OCI-LY1 (cell line): ENCODE results near the gene ADGRG1.

Experiments used
- EZH2 ChIP-seq: fragments of 200-600 bp; sonication (generic), shearing (Covaris generic); IDR thresholded peaks from 2 replicates; pipeline ENCODE4 v1.8.0; 2017; ENCODE audit warnings: borderline replicate concordance, mixed run types, mild to moderate bottlenecking, antibody characterized with exemption, low read length, moderate library complexity, mixed read lengths
- TF ChIP-seq, protein P1 (sequence below): fragments of 200-600 bp; sonication (generic), shearing (Covaris generic); IDR thresholded peaks from 2 replicates; pipeline ENCODE4 v1.5.1; 2017; ENCODE audit warnings: mild to moderate bottlenecking, antibody characterized with exemption, low read length, moderate library complexity, mixed read lengths

DNA sequence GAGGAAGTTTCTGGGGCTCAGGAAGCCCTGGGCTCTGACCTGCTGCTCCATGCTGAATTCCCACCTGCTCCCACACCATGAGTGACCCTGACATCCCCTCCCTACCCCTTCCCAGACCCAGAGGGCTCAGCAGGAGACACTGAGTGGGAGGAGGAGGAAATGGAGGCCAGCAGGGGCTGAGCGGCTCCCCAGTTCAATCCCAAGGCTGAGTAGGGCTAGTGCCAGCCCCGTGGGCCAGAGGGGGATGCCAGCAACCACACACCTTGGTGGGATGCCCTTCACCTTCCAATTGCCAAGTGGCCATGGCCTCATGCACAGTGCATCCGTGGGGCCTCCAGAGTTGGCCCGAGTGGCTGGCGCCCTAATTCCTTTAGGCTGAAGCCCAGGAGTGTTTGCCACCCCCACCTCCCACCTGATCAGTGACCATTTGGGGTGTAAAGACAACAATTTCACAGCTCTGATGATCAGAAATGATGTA is 38.7 kb downstream of the ADGRG1 start:
- TF ChIP-seq, protein P1, sequence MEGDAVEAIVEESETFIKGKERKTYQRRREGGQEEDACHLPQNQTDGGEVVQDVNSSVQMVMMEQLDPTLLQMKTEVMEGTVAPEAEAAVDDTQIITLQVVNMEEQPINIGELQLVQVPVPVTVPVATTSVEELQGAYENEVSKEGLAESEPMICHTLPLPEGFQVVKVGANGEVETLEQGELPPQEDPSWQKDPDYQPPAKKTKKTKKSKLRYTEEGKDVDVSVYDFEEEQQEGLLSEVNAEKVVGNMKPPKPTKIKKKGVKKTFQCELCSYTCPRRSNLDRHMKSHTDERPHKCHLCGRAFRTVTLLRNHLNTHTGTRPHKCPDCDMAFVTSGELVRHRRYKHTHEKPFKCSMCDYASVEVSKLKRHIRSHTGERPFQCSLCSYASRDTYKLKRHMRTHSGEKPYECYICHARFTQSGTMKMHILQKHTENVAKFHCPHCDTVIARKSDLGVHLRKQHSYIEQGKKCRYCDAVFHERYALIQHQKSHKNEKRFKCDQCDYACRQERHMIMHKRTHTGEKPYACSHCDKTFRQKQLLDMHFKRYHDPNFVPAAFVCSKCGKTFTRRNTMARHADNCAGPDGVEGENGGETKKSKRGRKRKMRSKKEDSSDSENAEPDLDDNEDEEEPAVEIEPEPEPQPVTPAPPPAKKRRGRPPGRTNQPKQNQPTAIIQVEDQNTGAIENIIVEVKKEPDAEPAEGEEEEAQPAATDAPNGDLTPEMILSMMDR: no peak
- TF ChIP-seq EZH2: no peak
